ENCODE results near the gene SLAIN1. TPM values are rescaled to one million over a fixed set of nuclear protein-coding genes. Genes with fewer than 3 reads are reported as not detected.

Gene SLAIN1
- total RNA-seq, 1 donor from 2014 or later: 600 TPM

- peak; percentile 7 for DNase-seq
Observed at GRCh38 chr13:77751513-77752456, 54.3 kb downstream of the SLAIN1 start.

- no peak for DNase-seq
Observed at GRCh38 chr13:77752512-77753069, 55.1 kb downstream of the SLAIN1 start.

- DNase-seq: no peak
Observed at GRCh38 chr13:77760893-77761292, 63.4 kb downstream of the SLAIN1 start.

GRCh38 chr13:77767413-77767812, 69.9 kb downstream of the SLAIN1 start:
- no peak for DNase-seq

- DNase-seq: no peak
Observed at GRCh38 chr13:77774181-77774580, 76.7 kb downstream of the SLAIN1 start.

GRCh38 chr13:77776704-77777103, 79.2 kb downstream of the SLAIN1 start:
- no peak for DNase-seq

GRCh38 chr13:77779552-77780272, 82.2 kb downstream of the SLAIN1 start:
- no peak for DNase-seq

GRCh38 chr13:77781808-77782207, 84.3 kb downstream of the SLAIN1 start:
- no peak for DNase-seq

GRCh38 chr13:77784515-77784914, 87.0 kb downstream of the SLAIN1 start:
- no peak for DNase-seq

GRCh38 chr13:77786695-77787287, 89.3 kb downstream of the SLAIN1 start:
- DNase-seq: no peak

GRCh38 chr13:77789376-77789775, 91.9 kb downstream of the SLAIN1 start:
- DNase-seq: no peak

GRCh38 chr13:77800219-77800618, 102.7 kb downstream of the SLAIN1 start:
- no peak for DNase-seq

GRCh38 chr13:77806518-77806917, 109.0 kb downstream of the SLAIN1 start:
- no peak for DNase-seq

- no peak for DNase-seq
Observed at GRCh38 chr13:77807431-77808135, 110.1 kb downstream of the SLAIN1 start.

GRCh38 chr13:77810430-77810829, 112.9 kb downstream of the SLAIN1 start:
- DNase-seq: no peak

- no peak for DNase-seq
Observed at GRCh38 chr13:77810878-77811277, 113.4 kb downstream of the SLAIN1 start.

- DNase-seq: no peak
Observed at GRCh38 chr13:77811381-77811780, 113.9 kb downstream of the SLAIN1 start.

GRCh38 chr13:77811981-77812380, 114.5 kb downstream of the SLAIN1 start:
- no peak for DNase-seq

Measured in occipital lobe (tissue), 2 donors.